GM18505 (cell line): ENCODE results near the gene AUTS2.

Experiments
- ATAC-seq: cut with Tn5 transposase; IDR thresholded peaks from one replicate; pipeline ENCODE4 v1.9.1; 2021; ENCODE audit not compliant: unreplicated experiment
- POLR2A ChIP-seq: IDR thresholded peaks from 4 replicates; pipeline ENCODE4 v1.6.1; 2011; ENCODE audit warnings: borderline replicate concordance; ENCODE audit not compliant: insufficient read depth, insufficient read length; ENCODE audit errors: extremely low read depth

Gene AUTS2

DNA sequence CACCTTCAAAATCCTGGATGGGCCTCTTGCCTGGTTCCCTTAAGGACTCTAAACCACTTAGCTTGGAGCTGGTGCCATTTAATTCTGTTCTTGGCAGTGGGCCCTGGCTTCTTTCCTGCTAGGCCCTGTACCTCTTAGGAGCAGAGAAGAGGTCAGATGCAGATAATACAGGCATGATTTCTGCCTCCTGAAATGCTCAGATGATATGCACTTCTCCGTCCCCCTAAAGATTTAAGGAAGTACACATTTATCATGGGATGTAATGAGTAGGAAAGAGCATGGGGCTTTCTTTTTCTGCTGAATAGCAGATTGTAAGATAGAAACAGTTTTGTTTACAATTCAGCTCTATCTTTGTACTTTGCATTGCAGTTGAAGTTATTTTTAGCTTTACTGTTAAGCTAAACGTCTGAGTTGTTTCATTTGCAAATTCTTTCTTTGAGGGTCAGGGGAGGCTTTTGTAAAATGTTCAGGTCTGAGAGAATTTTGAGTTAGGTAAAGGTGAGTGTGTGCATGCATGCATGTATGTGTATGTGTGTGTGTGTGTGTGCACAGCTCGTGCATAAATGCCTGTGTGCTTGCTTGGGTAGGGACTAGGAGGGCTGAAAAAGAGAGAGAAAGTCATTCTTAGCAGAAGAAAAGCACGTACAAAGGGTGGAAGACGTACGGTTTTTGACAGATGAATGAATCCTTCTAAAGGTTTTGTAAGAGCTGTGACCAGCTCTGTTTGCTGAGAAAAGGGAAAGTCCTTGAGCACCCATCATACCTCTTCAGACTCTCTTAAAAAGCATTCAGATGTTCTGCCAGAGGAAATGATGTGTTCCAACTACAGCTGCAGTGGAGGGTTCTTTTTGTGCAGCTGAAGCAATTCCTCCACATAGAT, 364.2 kb downstream of the AUTS2 start:
- TF ChIP-seq POLR2A, result no peak
- no peak for ATAC-seq

DNA sequence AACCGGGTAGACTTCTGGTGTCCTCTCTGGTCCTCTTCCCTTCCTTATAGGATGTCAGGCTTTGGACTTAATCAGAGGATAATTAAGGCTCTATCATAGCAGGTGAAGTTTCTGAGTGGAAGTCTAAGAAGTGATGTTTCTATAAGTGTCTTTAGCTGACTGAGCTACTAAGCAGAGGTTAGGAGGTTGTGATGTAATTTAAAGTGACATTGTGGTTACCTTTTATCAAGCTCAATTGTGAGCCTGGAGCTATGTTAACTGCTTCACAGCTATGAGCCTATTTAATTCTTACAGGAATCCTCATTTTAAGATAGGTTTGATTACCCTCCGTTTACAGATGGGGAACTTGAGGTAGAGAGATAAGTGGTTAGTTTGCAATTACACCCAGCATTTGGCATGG, 365.1 kb downstream of the AUTS2 start:
- no peak for ATAC-seq
- TF ChIP-seq POLR2A, result no peak

DNA sequence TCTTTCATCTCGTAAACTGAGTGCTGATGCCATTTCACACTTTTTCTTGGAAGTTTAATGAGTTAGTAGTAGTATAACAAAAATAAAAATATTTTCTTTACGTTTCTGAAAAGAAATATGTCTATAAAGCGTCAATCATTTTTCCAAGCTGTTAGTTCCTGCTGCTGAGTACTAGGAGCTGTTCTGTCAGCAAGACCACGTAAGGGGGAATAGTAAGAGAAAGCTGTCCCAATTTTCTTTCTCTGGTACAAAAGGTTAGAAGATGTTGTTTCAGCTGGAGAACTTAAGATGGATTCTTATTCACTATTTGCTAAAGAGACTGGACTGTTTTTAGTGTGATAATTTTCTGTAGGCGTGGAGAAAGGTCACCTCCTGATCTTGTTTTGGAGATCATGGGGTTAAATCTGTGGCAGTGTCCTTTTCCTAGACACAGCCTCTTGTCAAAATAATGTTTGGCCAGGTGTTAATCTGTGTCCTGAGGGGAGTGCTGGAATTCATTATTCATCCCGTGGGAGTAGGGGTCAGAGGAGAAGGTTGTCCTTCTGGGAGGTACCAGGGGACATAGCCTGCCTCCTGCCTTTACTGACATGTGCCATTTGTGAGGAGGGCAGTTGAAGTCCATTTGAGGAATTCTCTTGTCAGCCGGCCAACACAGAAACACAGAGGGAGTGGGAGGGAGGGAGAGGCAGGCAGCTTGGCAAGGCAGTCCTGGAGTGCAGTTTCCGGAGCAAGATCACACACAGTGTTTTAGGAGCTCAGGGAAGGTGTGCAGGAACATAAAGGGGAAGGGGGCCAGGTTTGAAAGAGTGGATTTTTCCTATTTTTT, 368.7 kb downstream of the AUTS2 start:
- TF ChIP-seq POLR2A, result no peak
- no peak for ATAC-seq

DNA sequence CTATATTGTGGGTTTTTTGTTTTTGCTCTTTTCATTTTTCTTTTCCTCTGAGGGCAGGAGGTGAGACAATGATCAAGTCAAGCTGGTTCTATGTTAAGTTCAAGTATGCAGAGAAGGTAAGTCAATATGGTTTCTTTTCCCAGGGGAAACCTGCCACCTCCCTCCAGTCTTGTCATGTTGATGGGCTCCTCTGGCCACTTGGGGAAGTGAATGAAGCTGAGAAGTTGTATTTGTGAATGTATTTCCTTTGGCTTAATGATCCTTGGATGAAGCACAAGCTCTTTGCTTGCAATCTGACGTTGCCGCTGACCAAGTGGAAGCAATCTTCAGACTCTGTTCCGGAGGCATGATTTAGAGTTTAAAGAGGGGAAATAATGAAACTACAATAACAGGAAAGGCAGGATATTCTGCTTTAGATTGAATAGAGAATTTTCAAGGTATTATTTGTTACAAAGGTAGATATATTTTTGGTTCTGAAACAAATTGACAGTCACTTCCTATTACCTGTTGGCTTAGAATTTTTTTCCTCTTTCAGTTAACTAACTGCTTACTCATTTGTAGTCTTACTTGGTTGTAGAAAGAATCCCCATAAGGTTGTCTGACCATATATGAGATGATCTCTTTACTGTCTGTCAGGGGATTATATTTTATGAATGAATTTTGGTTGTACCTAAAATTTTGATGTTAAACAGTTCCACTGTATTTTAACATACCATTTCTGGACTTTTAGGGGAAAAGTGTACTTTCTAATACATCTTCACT, 369.6 kb downstream of the AUTS2 start:
- peak; percentile 61 for ATAC-seq
- TF ChIP-seq POLR2A, result no peak

DNA sequence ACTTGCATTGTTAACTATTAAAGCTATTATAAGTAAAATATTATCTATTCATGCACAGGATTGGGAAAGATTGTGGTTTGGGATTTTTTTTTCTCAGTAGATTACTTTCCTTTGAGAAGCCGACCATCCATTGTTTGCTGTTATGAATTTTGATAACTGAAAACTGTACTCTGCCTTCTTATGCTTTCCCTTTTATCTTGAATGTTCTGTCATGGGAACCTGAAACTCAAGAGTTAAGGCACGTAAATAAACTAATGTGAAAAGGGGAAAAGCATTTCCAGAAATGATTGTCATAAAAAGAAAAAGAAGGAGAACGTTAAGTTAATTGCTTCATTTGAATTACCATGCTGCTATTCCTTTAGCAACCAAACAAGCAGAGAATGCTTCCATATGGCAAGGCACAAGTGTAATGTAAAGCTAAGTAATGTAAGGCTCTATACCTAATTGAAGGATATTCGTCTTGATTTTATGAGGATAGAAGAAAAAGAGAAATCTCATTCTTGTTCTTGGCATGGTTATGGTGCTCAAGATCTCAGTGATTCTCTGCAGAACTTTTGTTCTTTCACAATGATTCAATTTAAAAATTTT, 370.8 kb downstream of the AUTS2 start:
- no peak for ATAC-seq
- no peak for TF ChIP-seq POLR2A

DNA sequence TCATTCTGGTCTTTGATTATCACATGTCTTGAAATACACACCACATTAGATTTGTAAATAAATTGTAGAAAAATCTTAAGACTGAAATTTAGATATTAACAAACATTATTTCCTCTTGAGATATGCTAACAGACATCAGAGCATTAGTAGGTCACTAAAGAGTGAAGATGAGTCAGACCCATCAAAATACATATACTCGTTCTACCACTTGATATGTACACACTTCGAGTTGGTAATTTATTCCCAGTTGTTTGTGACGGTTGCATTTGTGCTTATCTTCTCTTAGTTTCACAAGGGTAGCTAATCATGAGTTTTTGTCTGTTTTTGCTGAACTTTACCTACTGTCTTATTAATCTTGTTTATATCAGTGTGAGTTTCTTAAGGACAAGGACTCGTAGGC, 383.4 kb downstream of the AUTS2 start:
- no peak for TF ChIP-seq POLR2A
- ATAC-seq, result no peak

DNA sequence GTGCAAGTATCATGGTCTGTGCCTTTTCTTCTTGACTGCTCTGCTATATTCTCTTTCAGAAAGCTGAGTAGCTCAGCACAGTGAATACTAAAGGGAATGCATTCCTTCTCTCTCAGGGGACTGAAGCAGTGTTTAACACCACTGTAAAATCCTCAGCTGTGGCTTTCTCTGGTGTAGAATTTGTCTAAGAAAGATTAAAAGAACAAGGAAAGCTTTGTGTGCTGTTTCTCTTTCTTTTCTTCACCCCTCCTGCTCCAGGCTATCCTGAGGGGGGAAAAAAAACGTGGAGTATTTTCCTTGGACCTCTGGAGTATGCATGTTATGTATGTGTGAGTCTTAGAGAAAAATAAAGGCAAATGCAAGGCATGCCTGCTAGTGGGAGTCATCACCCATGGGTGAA, 383.9 kb downstream of the AUTS2 start:
- ATAC-seq, result no peak
- no peak for TF ChIP-seq POLR2A

DNA sequence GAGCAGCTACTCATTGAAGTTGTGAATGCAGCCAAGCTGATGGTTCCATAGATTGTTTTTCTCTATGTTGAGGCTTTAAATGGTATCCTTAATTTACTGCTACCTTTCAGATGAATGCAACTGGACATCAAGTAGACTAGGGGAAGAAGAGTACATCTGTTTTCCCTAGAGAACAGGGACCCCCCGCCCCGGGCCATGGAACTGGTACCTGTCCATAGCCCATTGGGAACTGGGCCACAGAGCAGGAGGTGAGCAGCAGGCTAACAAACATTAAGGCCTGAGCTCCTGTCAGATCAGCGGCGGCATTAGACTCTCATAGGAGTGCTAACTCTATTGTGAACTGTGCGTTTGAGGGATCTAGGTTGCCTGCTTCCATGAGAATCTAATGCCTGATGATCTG, 391.3 kb downstream of the AUTS2 start:
- no peak for ATAC-seq
- TF ChIP-seq POLR2A, result no peak

DNA sequence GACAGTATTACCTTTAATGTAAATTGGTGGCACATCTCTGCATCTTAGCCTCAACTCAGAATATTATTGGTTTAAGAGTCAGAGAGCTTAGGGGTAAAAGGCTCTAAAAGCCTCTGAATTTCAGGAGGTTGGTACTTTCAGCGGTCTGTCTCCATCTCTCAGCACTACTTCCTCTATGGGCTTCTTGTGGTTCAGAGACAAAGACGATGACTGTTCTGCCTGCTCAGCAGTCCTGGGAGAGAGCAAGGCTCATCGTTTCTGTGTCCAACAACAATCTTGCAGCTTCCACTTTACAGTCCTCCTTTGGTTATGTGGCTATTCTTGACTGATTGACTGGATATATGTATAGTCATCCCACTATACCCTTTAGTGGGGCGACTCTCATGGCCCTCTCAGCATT, 394.7 kb downstream of the AUTS2 start:
- ATAC-seq, result peak; percentile 61
- no peak for TF ChIP-seq POLR2A

DNA sequence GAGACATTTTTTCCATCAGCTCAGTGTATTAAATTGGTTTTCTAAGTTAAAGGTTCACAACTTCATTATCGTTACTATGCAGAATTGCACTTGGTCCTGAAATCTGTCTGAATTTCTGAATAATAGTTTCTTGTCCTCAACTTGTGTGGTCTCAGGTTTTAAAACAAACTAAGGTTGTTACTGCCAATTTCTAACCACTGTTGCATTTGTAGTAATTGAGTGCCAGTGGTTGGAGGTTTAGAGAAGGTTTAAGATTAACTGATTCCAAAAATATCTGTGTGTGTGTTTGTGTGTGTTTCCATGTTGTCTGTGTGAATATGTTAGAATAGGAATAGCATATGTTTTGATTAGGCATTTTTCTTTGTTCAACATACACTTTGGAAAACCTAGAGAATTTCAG, 395.9 kb downstream of the AUTS2 start:
- no peak for ATAC-seq
- TF ChIP-seq POLR2A, result no peak

DNA sequence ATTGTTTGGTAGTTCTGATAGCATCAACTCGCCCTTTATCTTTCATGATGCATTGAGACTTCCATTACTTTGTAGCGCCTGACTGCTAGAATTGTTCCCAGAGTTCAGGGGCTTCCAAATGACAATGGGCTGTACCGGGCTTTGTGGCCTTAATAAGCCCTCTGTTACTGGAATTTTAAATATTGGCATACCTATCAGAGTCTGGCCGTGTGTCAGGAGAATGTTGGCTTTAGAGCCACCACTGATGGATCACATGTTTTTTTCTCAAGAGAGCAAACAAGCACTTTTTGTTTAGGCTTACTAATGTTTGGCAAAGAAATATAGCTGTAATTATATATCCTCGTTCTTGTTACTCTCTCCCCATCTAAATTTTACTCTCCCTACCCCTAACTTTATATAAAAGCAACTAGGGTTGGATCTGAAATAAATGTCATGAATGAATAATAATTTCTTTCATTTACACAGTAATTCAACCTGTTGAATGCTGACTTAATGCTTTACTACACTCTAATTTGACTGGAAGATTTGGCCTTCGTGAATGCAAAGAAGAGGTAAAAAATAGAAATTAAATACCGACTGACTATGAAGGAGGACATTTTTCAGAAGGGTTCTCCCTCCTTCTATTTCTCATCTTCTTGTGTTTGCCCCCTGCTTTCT, 396.7 kb downstream of the AUTS2 start:
- ATAC-seq, result no peak
- no peak for TF ChIP-seq POLR2A

DNA sequence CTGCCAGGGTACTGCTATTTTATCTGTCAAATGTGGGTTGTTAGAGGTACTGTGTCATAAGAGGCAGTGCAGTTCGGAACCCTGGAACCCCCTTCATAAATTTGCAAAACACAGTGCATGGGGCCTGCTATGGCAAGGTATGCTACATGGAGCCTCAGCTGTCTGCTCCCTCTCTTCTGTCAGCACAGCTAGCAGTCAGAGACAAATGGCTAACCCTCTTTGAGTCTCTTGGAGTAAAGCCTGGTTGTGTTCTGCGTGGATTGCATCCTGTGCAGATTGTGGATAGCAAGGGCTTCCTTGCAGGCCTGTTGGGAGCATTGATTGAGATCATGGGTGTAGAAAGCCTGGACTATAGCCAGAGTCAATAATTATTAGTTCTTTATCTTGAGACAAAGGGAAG, 397.8 kb downstream of the AUTS2 start:
- TF ChIP-seq POLR2A, result no peak
- no peak for ATAC-seq
